Caco-2 (cell line): ENCODE data around the gene SPSB2. TPM values are rescaled to one million over a fixed set of nuclear protein-coding genes. Genes with fewer than 3 reads are reported as not detected.
"Not testable (repeated sequence)": the region's sequence is repeated elsewhere in the genome, so short reads cannot be mapped to it uniquely, and the experiment has no call there.

Experiments used
- BruUV-seq: library from RNA; stranded (reverse); fragments of 400-500 nt; replicated peaks from 2 replicates; lab custom pipeline; 2021; lab: Mats Ljungman, UMichigan
- CTCF ChIA-PET: fragments of 300-600 bp; sonication (Branson Sonifier 250); formaldehyde crosslinking; loops from one replicate; lab custom pipeline; 2022; ENCODE audit warnings: antibody characterized with exemption; lab: Charles Lee
- POLR2A ChIA-PET: fragments of 300-600 bp; sonication (Branson Sonifier 250); formaldehyde crosslinking; loops from one replicate; lab custom pipeline; 2022; ENCODE audit warnings: antibody characterized with exemption; lab: Charles Lee
- DNase-seq, 2 experiments: peaks; one replicate each; pipeline versions ENCODE4 v3.0.0 to v3.0.0-alpha.2; 2020 to 2022
- H3K27me3 ChIP-seq: replicated peaks from 2 replicates; pipeline ENCODE4 v1.6.0; 2011; ENCODE audit warnings: low read length; ENCODE audit not compliant: control insufficient read depth, insufficient read depth
- H3K36me3 ChIP-seq: 2 replicates; pipeline ENCODE4 v1.5.1; 2011; ENCODE audit warnings: low read length; ENCODE audit not compliant: control insufficient read depth, insufficient read depth
- H3K4me1 ChIP-seq: fragments of 250-450 bp; sonication (Bioruptor Pico); 2 replicates; pipeline ENCODE4 v1.5.1; 2020; ENCODE audit warnings: mild to moderate bottlenecking
- H3K4me3 ChIP-seq: 2 replicates; pipeline ENCODE4 v1.5.1; 2011; ENCODE audit warnings: low read depth, mild to moderate bottlenecking, control low read depth, low read length
- H3K9me3 ChIP-seq: fragments of 250-450 bp; sonication (Bioruptor Pico); 2 replicates; pipeline ENCODE4 v1.5.1; 2020; ENCODE audit warnings: mild to moderate bottlenecking, moderate library complexity
- H3K27ac Mint-ChIP-seq: one replicate; pipeline ENCODE4 v1.8.0; 2022; ENCODE audit warnings: mixed read lengths; ENCODE audit not compliant: unreplicated experiment
- H3K27me3 Mint-ChIP-seq: one replicate; pipeline ENCODE4 v1.8.0; 2022; ENCODE audit warnings: mixed read lengths; ENCODE audit not compliant: insufficient read depth, unreplicated experiment
- H3K36me3 Mint-ChIP-seq: one replicate; pipeline ENCODE4 v1.8.0; 2022; ENCODE audit warnings: mild to moderate bottlenecking, mixed read lengths; ENCODE audit not compliant: insufficient read depth, unreplicated experiment
- H3K4me1 Mint-ChIP-seq: one replicate; pipeline ENCODE4 v1.8.0; 2022; ENCODE audit warnings: low read depth, mixed read lengths; ENCODE audit not compliant: unreplicated experiment
- H3K4me3 Mint-ChIP-seq: one replicate; pipeline ENCODE4 v1.8.0; 2022; ENCODE audit warnings: mild to moderate bottlenecking, moderate library complexity, mixed read lengths; ENCODE audit not compliant: unreplicated experiment
- H3K9me3 Mint-ChIP-seq: one replicate; pipeline ENCODE4 v1.8.0; 2022; ENCODE audit warnings: mixed read lengths; ENCODE audit not compliant: unreplicated experiment
- intact Hi-C: fragments of 100-400 bp; cut with micrococcal nuclease; formaldehyde crosslinking; loops from one replicate; pipeline ENCODE4 v1.10.0; 2022; ENCODE audit not compliant: unreplicated experiment
- total RNA-seq: library from RNA; stranded (reverse); gene quantifications from 2 replicates; pipeline ENCODE4 v1.2.3, GENCODE V29; 2022
- TF ChIP-seq, protein P1 (sequence below), 2 experiments: fragments of 200-600 bp in 1 of 2; IDR thresholded peaks; 1 replicate in 1 of 2; 2 replicates in 1 of 2; pipeline versions ENCODE4 v1.5.1 to v1.8.0; 2011 to 2022; ENCODE audit warnings: antibody characterized with exemption in 1 of 2, control low read depth in 1 of 2, inconsistent platforms in 1 of 2, low read depth in 1 of 2, low read length in 1 of 2, mild to moderate bottlenecking in 1 of 2, moderate library complexity in 1 of 2; ENCODE audit not compliant: insufficient read depth in 1 of 2, severe bottlenecking in 1 of 2, unreplicated experiment in 1 of 2

SPSB2 gene
- total RNA-seq, 1 experiment from 2014 or later: 23.7 TPM

DNA sequence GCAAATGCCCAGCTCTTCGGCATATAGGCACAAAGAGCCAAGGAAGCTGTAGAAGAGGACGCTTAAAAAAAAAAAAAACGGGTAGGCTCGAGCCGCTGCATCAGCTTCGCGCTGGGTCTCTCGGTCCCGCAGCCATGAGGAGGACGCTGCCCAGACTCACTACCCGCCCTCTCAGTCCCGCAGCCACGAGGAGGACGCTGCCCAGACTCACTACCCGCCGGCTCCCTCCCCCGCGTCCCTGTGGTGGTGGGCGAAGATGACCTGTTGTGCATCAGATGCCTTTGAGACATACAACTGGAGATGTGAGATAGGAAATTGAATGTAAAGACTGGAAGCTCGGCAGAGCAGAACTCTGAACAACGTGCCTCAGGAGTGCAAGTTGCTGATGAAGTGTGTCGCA is 11.4 kb upstream of the SPSB2 start:
- Mint-ChIP-seq H3K4me3 (peak overlapping the region; percentile 0), H3K36me3 (peaks cover 68% of the 10 kb centered on the region), H3K9me3 (no peaks in the 10 kb centered on the region), H3K27me3 (no peaks in the 10 kb centered on the region), H3K4me1 (peaks cover 21% of the 10 kb centered on the region), H3K27ac (peak overlapping the region; percentile 98)
- TF ChIP-seq, protein P1, sequence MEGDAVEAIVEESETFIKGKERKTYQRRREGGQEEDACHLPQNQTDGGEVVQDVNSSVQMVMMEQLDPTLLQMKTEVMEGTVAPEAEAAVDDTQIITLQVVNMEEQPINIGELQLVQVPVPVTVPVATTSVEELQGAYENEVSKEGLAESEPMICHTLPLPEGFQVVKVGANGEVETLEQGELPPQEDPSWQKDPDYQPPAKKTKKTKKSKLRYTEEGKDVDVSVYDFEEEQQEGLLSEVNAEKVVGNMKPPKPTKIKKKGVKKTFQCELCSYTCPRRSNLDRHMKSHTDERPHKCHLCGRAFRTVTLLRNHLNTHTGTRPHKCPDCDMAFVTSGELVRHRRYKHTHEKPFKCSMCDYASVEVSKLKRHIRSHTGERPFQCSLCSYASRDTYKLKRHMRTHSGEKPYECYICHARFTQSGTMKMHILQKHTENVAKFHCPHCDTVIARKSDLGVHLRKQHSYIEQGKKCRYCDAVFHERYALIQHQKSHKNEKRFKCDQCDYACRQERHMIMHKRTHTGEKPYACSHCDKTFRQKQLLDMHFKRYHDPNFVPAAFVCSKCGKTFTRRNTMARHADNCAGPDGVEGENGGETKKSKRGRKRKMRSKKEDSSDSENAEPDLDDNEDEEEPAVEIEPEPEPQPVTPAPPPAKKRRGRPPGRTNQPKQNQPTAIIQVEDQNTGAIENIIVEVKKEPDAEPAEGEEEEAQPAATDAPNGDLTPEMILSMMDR (IDR thresholded peaks at IDR 0.05; ENCODE audit: insufficient read depth in 1 of 2, low read depth in 1 of 2, low read length in 1 of 2, severe bottlenecking in 1 of 2, unreplicated experiment in 1 of 2): no peak
- ChIA-PET POLR2A (interaction anchor here (1.0 to 1.2 kb wide), 2 partner anchors 11 to 59 kb away, joined by 5 read pairs; partner anchors contain the start of genes C12orf57, RNU7-1 and SPSB2), CTCF (interaction anchor here (0.7 to 0.9 kb wide), 2 partner anchors 15 to 95 kb away, joined by 4 to 5 read pairs; no protein-coding TSS in a partner anchor)
- Histone ChIP-seq H3K27me3 (no peaks in the 10 kb centered on the region), H3K4me1 (peaks cover 53% of the 10 kb centered on the region), H3K9me3 (no peaks in the 10 kb centered on the region), H3K4me3 (no peak overlapping the region), H3K36me3 (peaks cover 6% of the 10 kb centered on the region; the same call in 1 of the 2 replicates)
- no TSS peak for BruUV-seq
- intact Hi-C loops: no loop called here
- no peak for DNase-seq

DNA sequence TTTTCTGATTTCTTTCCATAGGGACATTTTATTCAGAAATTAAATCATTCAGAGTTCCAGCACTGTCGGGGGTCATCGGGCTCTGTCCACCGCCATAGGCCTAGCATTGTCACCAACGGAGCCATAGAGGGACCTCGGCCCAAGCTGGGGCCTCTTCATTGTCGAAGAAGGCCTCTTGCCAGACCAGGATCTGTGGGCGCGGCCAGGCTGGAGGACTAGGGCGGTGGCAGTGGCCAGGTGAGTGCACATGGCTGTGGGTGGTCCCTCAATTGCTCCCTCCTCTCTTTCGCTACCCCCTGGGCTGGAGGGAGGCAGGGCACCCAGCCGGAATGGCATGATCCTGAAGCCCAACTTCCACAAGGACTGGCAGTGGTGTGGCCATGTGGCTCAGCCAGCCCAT is 10.6 kb upstream of the SPSB2 start:
- Histone ChIP-seq H3K36me3 (peaks cover 6% of the 10 kb centered on the region; the same call in 1 of the 2 replicates), H3K4me3 (no peak overlapping the region), H3K27me3 (no peaks in the 10 kb centered on the region), H3K9me3 (no peaks in the 10 kb centered on the region), H3K4me1 (peaks cover 55% of the 10 kb centered on the region)
- H3K4me3 Mint-ChIP-seq: no peak overlapping the region
- intact Hi-C loops: no loop called here
- TF ChIP-seq, protein P1 (IDR thresholded peaks at IDR 0.05; ENCODE audit: insufficient read depth in 1 of 2, low read depth in 1 of 2, low read length in 1 of 2, severe bottlenecking in 1 of 2, unreplicated experiment in 1 of 2): no peak
- peaks cover 68% of the 10 kb centered on the region for H3K36me3 Mint-ChIP-seq
- CTCF ChIA-PET: no interaction called here
- no TSS peak for BruUV-seq
- H3K4me1 Mint-ChIP-seq: peaks cover 21% of the 10 kb centered on the region
- H3K9me3 Mint-ChIP-seq: no peaks in the 10 kb centered on the region
- DNase-seq: no peak
- POLR2A ChIA-PET: interaction anchor here (0.6 kb wide), 1 partner anchor 41 kb away, joined by 3 read pairs; no protein-coding TSS in a partner anchor
- H3K27me3 Mint-ChIP-seq: no peaks in the 10 kb centered on the region
- peak overlapping the region; percentile 98 for H3K27ac Mint-ChIP-seq

DNA sequence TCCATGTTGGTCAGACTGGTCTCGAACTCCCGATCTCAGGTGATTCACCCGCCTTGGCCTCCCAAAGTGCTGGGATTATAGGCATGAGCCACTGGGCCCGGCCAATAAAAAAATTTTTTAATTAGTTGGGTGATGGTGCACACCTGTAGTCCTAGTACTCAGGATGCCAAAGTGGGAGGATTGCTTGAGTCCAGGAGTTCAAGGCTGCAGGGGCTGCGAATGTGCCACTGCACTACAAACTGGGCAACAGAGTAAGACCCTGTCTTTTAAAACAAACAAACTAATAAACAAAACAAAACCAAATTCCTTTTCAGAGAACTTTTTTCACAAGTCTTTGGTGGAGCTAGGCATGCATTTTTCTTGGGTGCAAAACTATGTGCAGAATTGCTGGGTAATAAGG is 10.1 kb upstream of the SPSB2 start:
- no TSS peak for BruUV-seq
- H3K27me3 Mint-ChIP-seq: no peaks in the 10 kb centered on the region
- ChIA-PET CTCF (interaction anchor here (0.5 kb wide), 1 partner anchor 79 kb away, joined by 3 read pairs; no protein-coding TSS in a partner anchor), POLR2A (interaction anchor here (0.6 kb wide), 2 partner anchors 42 to 486 kb away, joined by 3 read pairs; no protein-coding TSS in a partner anchor)
- Histone ChIP-seq H3K27me3 (no peaks in the 10 kb centered on the region), H3K4me3 (no peak overlapping the region), H3K4me1 (peaks cover 51% of the 10 kb centered on the region), H3K9me3 (no peaks in the 10 kb centered on the region), H3K36me3 (peaks cover 6% of the 10 kb centered on the region; the same call in 1 of the 2 replicates)
- H3K4me1 Mint-ChIP-seq: peaks cover 21% of the 10 kb centered on the region
- TF ChIP-seq, protein P1 (IDR thresholded peaks at IDR 0.05; ENCODE audit: insufficient read depth in 1 of 2, low read depth in 1 of 2, low read length in 1 of 2, severe bottlenecking in 1 of 2, unreplicated experiment in 1 of 2): no peak
- no peak for DNase-seq
- intact Hi-C loops: no loop called here
- H3K9me3 Mint-ChIP-seq: no peaks in the 10 kb centered on the region
- peak overlapping the region; percentile 98 for H3K27ac Mint-ChIP-seq
- no peak overlapping the region for H3K4me3 Mint-ChIP-seq
- peaks cover 65% of the 10 kb centered on the region for H3K36me3 Mint-ChIP-seq

DNA sequence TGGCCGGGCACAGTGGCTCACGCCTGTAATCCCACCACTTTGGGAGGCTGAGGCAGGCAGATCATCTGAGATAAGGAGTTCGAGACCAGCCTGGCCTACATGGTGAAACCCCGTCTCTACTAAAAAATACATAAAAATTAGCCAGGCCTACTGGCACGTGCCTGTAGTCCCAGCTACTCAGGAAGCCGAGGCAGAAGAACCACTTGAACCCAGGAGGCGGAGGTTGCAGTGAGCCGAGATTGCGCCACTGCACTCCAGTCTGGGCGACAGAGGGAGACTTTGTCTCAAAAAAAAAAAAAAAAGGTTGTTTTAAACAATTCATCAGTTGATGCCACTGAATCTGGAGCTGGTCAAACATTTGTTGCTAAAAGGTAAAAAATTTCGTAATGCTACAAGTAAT is 6.7 kb upstream of the SPSB2 start:
- POLR2A ChIA-PET: interaction anchor here (0.9 to 1.3 kb wide), 2 partner anchors 28 to 190 kb away, joined by 3 to 7 read pairs; partner anchors contain the start of genes CDCA3, USP5 and ZNF384
- DNase-seq, H3K36me3 ChIP-seq, H3K4me3 ChIP-seq, intact Hi-C loops, H3K9me3 ChIP-seq, H3K4me3 Mint-ChIP-seq, H3K27me3 ChIP-seq, H3K27me3 Mint-ChIP-seq, H3K9me3 Mint-ChIP-seq: not testable (repeated sequence)
- TSS peak; percentile 73 for BruUV-seq
- CTCF ChIA-PET: interaction anchor here (0.6 to 1.6 kb wide), 4 partner anchors 11 to 186 kb away, joined by 3 to 8 read pairs (median 5); no protein-coding TSS in a partner anchor
- peaks cover 12% of the 10 kb centered on the region for H3K4me1 Mint-ChIP-seq
- peaks cover 23% of the 10 kb centered on the region for H3K4me1 ChIP-seq
- peaks cover 71% of the 10 kb centered on the region for H3K36me3 Mint-ChIP-seq
- peak overlapping the region; percentile 88 for H3K27ac Mint-ChIP-seq

DNA sequence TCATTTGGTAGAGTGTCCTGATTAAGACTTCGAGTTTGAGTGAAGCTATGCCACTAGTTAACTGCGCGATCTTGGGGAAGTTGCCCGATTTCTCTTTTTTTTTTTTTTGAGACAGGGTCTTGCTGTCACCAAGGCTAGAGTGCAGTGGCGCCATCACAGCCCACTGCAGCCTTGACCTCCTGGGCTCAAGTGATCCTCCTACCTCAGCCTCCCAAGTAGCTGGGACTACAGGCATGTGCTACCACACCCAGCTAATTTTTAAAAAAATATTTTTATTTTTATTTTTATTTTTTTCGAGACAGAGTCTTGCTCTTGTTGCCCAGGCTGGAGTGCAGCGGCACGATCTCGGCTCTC is 889 bp upstream of the SPSB2 start:
- peaks cover 83% of the 10 kb centered on the region for H3K36me3 Mint-ChIP-seq
- POLR2A ChIA-PET: interaction anchor here (0.5 to 3.4 kb wide), 2 partner anchors 17 to 384 kb away, joined by 4 to 56 read pairs; no protein-coding TSS in a partner anchor

More for the DNA sequence above, 889 bp upstream of the SPSB2 start:
- CTCF ChIA-PET: interaction anchor here (0.6 to 3.5 kb wide), 4 partner anchors 18 to 88 kb away, joined by 4 to 87 read pairs (median 42); partner anchors contain the start of genes CDCA3 and USP5
- Histone ChIP-seq H3K4me1 (peaks cover 21% of the 10 kb centered on the region), H3K4me3 (peak overlapping the region; percentile 89)
- H3K9me3 ChIP-seq, intact Hi-C loops, DNase-seq, H3K9me3 Mint-ChIP-seq, H3K27me3 ChIP-seq, BruUV-seq, H3K27me3 Mint-ChIP-seq, H3K36me3 ChIP-seq: not testable (repeated sequence)
- Mint-ChIP-seq H3K27ac (peak overlapping the region; percentile 95), H3K4me3 (peak overlapping the region; percentile 98), H3K4me1 (peaks cover 40% of the 10 kb centered on the region)
